NT2/D1 (cell line): ENCODE measurements around the gene MAP1B.

Source experiments
- SUZ12 ChIP-seq: IDR thresholded peaks from 2 replicates; pipeline ENCODE4 v1.6.1; 2011; ENCODE audit not compliant: insufficient read length, insufficient read depth; ENCODE audit errors: extremely low read depth
- YY1 ChIP-seq: IDR thresholded peaks from 2 replicates; pipeline ENCODE4 v1.6.1; 2011; ENCODE audit not compliant: insufficient read length, insufficient read depth
- ZNF274 ChIP-seq: IDR thresholded peaks from 2 replicates; pipeline ENCODE4 v1.6.1; 2011; ENCODE audit warnings: mild to moderate bottlenecking, low read depth, low read length

GRCh38 chr5:72063219-72063819 is 44.0 kb upstream of the MAP1B start:
- TF ChIP-seq YY1 (no peak), SUZ12 (no peak), ZNF274 (no peak)
